T-helper 2 cell (primary cell): Measurements from ENCODE around the gene ZNF622.

Experiments
- DNase-seq, 5 experiments: peaks; one replicate each; pipeline versions ENCODE4 v3.0.0 to v3.0.0-alpha.2; 2012 to 2022

The ZNF622 gene

DNA sequence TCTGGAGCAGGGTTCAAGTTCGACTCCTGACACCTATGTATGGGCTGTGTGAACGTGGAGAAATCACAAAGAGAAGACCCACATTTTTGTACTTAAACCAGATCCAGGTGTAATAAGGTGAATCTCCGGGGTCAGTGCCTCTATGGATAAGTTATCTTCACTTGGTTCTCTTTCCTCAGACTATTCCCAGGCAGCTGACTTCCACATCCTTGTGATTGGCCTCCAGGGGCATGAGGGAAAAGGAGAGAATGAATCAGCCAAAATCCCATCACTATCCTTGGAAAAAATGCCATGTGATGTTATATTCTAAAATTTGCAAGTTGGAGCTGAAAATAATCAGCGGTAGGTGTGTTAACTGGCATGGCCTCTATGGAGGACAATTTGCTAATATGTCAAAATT is 37.2 kb downstream of the ZNF622 start:
- DNase-seq = no peak

DNA sequence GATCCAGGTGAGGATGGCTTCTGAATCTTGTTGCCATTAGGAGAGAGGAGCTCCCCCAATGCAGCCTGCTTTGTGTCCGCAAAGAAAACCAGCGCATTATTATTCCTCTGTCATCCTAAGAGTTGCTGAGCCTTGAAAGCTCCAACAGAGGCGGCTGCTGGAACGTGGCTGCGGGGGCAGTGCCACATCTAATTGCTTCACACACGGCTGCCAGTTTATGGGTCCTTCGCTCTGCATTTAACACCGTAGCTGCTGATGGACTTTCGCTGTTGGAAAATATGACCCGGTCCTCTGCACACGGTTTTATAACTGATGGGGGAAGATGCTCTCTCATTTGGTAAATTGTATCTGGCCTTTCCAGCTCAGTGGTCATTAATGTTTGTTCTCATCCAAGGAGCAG is 38.0 kb downstream of the ZNF622 start:
- DNase-seq = no peak

DNA sequence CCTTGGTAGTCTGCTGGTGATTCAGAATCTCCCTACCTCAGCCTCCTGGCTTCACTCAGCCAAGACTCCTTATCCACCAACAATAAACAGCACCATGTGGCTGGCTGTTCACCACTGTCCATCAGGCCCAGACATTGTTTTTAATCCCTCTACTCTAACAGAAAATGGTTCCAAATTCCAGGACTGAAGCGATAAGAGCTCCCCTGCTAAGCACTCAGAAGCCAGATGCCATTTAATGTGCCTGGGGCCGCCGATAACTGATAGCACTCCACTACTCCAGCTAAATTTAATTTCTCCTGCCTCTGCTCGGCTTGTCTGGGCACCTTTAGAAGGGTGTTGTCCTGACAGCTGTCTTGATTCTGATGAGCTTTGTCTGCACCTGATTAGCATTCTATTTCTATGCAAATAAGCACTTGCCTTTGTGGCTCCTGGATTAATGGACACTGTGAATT is 47.1 kb downstream of the ZNF622 start:
- DNase-seq = no peak

DNA sequence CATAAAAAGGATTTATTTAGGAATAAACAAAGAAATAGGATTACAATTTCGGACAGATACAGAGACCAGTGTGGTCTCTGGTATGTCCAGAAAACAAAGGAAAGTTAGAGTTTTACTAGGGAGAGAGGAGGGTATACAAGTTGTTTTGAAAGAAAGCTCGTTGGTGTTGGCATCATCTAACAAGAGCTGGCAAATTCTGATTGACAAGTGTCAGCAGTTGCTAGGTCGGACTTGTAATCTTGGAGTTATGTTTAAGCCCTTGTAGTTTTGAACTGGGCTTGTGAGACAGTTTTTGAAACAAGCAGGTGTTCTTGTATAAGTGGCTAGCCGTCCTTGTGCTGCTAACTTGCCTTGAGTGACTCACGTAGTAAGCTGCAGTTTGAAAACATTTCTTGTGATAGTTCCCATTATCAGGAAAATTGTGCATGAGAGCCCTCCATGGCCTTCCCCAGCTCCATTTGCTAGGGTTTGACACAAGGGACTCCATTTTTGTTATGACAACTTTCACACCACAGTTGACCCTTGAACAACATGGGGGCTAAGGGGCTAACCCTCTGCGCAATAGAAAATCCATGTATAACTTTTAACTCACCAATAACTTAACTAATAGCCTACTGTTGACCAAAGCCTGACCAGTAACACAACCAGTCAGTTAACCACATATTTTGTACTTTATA is 48.1 kb downstream of the ZNF622 start:
- DNase-seq = no peak

DNA sequence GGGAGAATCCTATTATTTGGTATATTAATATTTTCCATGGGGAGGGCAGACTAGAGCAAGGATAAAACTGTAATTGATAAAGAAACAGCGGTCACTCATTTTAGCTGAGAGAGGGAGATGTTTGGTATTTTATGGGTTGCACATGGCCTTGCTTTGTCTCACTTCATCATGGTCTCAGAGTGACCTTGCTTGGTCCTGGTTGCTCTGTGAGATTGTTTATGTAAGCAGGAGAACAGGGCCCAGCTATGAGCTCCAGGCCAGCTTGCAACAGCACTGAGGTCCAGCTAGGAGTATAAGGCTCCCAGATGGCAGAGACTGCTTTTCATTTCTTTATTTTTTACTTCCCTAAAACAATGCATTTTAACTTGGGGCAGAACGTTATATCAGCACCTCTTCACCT is 50.7 kb downstream of the ZNF622 start:
- DNase-seq = no peak

DNA sequence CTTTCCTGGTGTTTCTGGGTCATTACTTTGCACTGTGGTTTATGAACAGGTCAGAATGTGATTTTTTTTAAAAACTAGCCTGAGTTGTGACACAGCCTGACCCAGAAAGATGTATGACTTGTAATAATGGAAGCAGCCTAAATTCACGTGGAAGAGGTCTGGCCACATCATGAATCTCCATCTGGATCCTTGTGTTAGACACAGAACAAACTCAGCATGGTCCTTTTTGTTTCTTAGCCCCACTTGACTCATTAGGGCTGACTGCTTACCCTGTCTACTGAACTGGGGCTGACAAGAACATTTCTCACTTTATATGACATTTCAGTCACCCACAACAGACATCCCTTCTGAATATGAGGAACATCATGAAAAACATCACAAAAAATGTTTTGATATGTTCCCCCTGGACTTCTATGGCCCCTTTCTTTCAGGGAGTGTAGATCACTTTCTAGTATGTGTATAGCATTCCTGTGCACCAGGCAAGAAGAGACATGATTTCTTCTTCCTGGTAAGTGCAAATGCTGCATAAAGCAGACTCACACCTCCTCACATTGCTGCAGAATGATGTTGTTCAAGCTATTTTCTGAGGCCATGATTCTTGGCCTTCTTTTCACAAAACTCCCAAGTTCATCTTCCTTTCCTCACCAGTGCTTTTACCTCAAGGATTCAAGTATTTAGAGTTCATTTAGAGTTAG is 52.3 kb downstream of the ZNF622 start:
- no peak for DNase-seq

DNA sequence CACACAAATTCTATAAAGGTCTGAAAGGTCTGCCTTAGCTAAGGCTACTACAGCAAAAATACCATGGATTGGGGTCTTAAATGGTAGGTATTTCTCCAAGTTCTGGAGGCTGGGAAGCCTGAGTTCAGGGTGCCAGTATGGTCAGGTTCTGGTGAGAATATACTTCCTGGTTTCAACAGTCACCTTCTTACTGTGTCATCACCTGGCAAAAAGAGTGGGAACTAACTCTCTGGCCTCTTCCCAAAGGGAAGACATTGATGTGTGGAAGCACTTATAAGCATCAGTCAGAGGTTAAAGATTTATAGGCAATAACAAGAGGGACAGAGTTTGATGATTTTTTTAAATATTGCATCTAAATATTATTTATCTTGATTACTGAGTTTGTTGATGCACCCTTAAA is 53.0 kb downstream of the ZNF622 start:
- DNase-seq = no peak

DNA sequence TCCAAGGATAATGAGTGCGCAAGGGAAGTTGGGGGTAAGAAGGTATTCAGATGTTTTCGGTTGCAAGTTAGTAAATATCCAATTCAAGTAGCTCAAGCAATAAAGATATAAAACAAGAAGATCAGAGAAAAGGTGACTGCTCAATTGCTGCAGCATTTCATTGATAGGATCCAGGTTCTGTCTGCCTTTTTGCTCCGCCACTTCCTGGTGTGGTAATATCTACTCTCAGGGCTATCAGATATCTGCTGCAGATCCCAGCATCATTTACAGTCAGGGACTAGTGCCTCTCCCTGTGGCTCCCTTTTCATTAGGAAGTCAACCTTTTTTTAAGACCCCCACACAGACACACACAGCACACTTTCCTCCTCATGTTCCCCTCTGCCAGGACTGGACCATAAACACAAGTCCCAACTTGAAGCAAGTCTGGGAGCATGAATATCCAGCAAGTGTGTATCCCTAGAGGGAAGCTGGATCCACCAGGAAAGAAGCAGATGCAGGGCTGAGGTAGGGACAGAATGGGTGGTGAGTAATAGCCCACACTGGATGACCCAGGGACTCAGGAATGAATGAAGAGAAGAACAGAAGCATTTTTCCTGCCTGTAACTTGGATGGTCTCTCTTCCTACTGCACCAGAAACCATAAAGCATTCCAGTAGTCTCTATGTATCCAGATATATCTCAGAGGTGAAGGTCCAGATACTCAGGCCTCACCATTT is 53.7 kb downstream of the ZNF622 start:
- no peak for DNase-seq

DNA sequence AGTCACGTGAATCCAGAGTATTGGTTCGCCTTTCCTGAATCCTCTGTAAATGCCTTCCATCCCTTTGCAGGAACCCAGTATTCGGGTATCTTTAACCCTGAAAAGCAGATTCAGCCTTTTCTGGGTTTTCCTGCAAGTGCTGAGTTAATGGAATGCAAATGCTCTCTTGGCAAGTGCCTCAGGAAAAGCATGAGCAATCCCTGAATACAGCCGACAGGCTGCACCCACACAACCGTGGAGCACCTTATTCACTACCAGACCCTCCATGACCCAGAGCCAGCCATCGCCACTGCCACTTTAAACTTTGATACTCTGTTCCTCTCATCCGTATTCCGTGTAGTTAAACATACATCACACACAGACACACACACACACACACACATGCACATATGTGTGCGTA is 54.4 kb downstream of the ZNF622 start:
- no peak for DNase-seq

DNA sequence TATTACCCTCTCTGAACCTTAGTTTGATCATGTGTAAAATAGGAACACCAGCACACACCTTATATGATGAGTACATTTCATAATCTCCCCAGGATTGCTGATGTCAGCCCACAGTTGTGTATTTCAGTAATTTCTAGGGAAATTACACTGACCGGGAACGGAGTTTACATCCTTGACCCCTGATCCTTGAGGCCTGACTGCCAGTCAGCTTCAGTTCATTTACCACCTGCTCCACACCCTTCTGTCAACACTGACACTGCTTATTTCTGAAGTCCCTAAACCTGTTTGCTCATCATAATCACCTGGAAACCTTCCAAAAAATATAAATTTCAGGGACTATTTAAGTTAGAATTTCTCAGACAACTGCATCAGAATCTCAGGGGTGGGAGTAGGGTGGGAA is 55.3 kb downstream of the ZNF622 start:
- DNase-seq = no peak

DNA sequence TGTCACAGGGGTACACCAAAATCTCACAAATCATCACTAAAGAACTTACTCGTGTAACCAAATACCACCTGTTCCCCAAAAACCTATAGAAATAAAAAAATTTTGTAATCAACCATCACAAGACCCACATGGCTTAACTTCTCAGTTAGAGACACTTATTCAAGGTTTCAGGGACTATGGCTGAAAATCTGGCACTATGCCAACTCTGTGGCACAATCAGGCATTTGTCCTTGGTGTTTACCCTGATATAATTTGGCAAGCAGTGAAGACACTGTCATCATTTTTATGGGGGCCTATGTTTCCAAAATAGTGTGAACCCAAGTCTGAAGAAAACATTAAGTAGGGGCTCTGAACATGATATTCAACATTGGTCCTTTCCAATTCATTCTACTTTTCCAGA is 59.0 kb downstream of the ZNF622 start:
- no peak for DNase-seq

DNA sequence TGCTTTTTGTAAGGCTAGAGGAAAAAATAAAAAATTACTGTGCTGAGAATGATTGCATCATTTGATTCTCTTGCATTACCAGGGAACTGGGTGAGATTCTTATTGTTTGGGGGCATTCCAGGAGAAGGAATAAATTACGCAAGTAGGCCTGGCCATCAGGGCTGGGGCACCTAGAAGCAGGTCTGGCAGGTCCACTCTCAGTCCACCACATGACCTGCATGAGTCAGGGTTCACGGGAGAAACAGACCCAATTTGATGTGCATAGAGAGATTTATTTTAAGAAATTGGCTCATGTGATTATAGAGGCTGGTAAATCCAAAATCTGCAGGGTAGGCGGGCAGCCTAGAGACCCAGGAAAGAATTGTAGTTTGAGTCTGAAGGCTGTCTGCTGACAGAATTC is 59.6 kb downstream of the ZNF622 start:
- DNase-seq = no peak
